Endothelial cell (in vitro differentiated cells): ENCODE measurements around the gene PRKAG2. TPM values are rescaled to one million over a fixed set of nuclear protein-coding genes. Genes with fewer than 3 reads are reported as not detected.
"Not testable (repeated sequence)": the region's sequence is repeated elsewhere in the genome, so short reads cannot be mapped to it uniquely, and the experiment has no call there.

Experiments used
- DNase-seq: peaks from one replicate; pipeline ENCODE4 v3.0.0; 2021; ENCODE audit warnings: low spot score
- H3K27ac Mint-ChIP-seq: one replicate; pipeline ENCODE4 v1.8.0; 2021; ENCODE audit warnings: mixed read lengths, inconsistent platforms; ENCODE audit not compliant: unreplicated experiment
- H3K27me3 Mint-ChIP-seq: one replicate; pipeline ENCODE4 v1.8.0; 2021; ENCODE audit warnings: mild to moderate bottlenecking, moderate library complexity, mixed read lengths, inconsistent platforms; ENCODE audit not compliant: unreplicated experiment
- H3K36me3 Mint-ChIP-seq: one replicate; pipeline ENCODE4 v1.8.0; 2021; ENCODE audit warnings: mild to moderate bottlenecking, low read depth, mixed read lengths, inconsistent platforms; ENCODE audit not compliant: unreplicated experiment
- H3K4me1 Mint-ChIP-seq: one replicate; pipeline ENCODE4 v1.8.0; 2021; ENCODE audit warnings: mild to moderate bottlenecking, mixed read lengths, inconsistent platforms; ENCODE audit not compliant: unreplicated experiment
- H3K4me3 Mint-ChIP-seq: one replicate; pipeline ENCODE4 v1.8.0; 2021; ENCODE audit warnings: mild to moderate bottlenecking, mixed read lengths, inconsistent platforms; ENCODE audit not compliant: unreplicated experiment
- H3K9me3 Mint-ChIP-seq: one replicate; pipeline ENCODE4 v1.8.0; 2021; ENCODE audit warnings: mixed read lengths, inconsistent platforms; ENCODE audit not compliant: unreplicated experiment
- total RNA-seq: library from RNA; stranded (reverse); fragmentation: NEBNext Ultra II Directional; extraction: Animal tissue kit (Norgen Biotek cat#: 25700); gene quantifications from one replicate; pipeline ENCODE4 v1.2.1, GENCODE V29; 2021; ENCODE audit not compliant: unreplicated experiment
- TF ChIP-seq, protein P1 (sequence below): fragments of 200-600 bp; sonication (generic); IDR thresholded peaks from one replicate; pipeline ENCODE4 v1.5.0; 2021; ENCODE audit warnings: antibody characterized with exemption; ENCODE audit not compliant: unreplicated experiment

The PRKAG2 gene
- total RNA-seq, 1 donor from 2014 or later = 16.0 TPM

DNA sequence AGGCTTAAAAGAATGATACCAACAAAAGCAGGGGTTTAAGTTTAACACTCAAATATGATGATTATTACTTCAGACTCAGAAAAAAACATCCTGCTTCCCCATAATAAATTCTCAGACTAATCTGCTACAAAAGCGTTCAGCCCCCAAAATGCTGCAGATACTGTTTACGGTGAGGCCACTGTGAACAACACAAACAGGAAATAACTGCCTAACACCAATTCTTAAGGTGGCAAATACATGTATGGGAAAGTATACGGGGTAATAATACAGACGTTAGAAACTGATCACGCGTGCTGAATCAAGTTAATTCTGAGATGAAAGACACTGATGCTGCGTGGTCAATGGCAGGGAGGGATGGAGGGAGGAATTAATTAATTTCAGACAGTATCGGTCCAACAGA, 295.2 kb downstream of the PRKAG2 start:
- no peaks in the 10 kb centered on the region for H3K27me3 Mint-ChIP-seq
- no peak overlapping the region for H3K27ac Mint-ChIP-seq
- H3K4me3 Mint-ChIP-seq = no peak overlapping the region
- peaks cover 15% of the 10 kb centered on the region for H3K4me1 Mint-ChIP-seq
- peaks cover 5% of the 10 kb centered on the region for H3K36me3 Mint-ChIP-seq
- no peak for DNase-seq
- H3K9me3 Mint-ChIP-seq = no peaks in the 10 kb centered on the region
- TF ChIP-seq, protein P1, sequence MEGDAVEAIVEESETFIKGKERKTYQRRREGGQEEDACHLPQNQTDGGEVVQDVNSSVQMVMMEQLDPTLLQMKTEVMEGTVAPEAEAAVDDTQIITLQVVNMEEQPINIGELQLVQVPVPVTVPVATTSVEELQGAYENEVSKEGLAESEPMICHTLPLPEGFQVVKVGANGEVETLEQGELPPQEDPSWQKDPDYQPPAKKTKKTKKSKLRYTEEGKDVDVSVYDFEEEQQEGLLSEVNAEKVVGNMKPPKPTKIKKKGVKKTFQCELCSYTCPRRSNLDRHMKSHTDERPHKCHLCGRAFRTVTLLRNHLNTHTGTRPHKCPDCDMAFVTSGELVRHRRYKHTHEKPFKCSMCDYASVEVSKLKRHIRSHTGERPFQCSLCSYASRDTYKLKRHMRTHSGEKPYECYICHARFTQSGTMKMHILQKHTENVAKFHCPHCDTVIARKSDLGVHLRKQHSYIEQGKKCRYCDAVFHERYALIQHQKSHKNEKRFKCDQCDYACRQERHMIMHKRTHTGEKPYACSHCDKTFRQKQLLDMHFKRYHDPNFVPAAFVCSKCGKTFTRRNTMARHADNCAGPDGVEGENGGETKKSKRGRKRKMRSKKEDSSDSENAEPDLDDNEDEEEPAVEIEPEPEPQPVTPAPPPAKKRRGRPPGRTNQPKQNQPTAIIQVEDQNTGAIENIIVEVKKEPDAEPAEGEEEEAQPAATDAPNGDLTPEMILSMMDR = no peak

DNA sequence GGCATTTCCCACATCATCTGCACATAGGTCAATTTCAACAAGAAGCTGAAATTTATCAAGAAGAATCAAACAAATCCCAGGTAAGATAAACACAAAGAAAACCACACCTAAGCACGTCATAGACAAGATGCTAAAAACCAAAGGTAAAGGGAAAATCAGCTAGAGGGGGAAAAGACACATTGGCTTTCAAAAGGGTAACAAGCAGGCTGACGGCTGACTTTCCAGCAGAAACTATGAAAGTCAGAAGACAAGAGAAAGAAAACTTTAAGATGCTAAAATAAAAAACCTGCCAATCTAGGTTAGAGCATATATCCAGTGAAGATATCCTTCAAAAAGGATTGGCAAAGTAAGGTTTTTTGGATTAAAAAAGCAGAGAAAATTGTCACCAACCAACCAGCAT, 297.3 kb downstream of the PRKAG2 start:
- Mint-ChIP-seq H3K36me3 (peaks cover 5% of the 10 kb centered on the region), H3K4me1 (no peaks in the 10 kb centered on the region), H3K27ac (no peak overlapping the region), H3K9me3 (no peaks in the 10 kb centered on the region), H3K4me3 (no peak overlapping the region), H3K27me3 (no peaks in the 10 kb centered on the region)
- TF ChIP-seq, protein P1 = no peak
- no peak for DNase-seq

DNA sequence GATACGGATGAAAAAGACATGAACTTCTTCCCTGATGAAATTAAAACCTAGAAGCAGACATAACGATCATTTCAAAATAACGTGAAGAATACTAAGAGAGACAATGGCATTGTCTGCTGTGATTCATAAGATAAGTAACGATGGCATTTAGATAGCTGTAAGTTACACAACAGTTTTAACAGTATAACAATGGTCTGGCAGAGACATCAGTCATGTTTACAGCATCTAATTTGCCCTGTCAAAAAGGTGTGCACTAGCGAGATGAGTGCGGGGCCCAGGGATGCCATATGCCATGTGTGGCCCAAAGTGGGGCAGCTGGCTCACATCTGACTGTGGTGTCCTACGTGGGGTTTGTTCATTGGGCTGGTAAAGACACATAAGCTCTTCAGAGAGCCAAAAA, 301.5 kb downstream of the PRKAG2 start:
- Mint-ChIP-seq H3K27ac (no peak overlapping the region), H3K4me1 (no peaks in the 10 kb centered on the region), H3K36me3 (peaks cover 5% of the 10 kb centered on the region), H3K9me3 (no peaks in the 10 kb centered on the region), H3K4me3 (no peak overlapping the region), H3K27me3 (no peaks in the 10 kb centered on the region)
- TF ChIP-seq, protein P1 = no peak
- DNase-seq = no peak

DNA sequence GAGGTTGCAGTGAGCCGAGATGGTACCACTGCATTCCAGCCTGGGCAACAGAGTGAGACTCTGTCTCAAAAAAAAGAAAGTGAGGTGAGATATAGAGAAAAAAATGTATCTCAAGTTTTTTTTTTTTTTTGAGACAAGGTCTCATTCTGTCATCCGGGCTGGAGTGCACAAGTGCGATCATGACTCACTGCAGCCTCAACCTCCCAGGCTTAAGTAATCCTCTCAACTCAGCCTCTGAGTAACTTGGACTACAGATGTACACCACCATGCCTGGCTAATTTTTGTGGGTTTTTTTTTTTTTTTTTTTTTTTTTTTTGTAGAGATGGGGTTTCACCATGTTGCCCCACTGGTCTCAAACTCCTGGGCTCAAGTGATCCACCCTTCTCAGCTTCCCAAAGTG, 303.9 kb downstream of the PRKAG2 start:
- H3K27ac Mint-ChIP-seq, H3K4me1 Mint-ChIP-seq, H3K27me3 Mint-ChIP-seq, H3K4me3 Mint-ChIP-seq, H3K36me3 Mint-ChIP-seq, DNase-seq, H3K9me3 Mint-ChIP-seq: not testable (repeated sequence)

DNA sequence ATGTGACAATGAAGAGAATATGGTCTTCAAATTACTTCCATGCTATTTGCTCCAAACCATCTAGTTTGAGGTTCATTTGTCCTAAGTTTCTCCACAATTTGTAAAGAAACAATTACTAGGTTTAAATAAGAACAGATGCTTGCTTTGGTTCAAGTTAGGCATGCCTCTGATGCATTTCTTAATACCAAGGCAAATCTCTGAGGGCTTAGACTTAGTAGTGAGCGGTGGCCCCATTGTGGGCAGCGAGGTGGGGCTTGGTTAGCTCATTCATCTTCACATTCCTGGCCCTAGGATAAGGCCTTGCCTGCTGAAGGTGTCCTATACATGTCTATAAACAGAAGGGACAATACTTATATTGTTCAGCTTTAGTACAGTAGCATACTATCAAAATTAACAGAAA, 304.8 kb downstream of the PRKAG2 start:
- Mint-ChIP-seq H3K27ac (no peak overlapping the region), H3K9me3 (no peaks in the 10 kb centered on the region), H3K27me3 (no peaks in the 10 kb centered on the region), H3K4me3 (no peak overlapping the region), H3K36me3 (no peaks in the 10 kb centered on the region), H3K4me1 (no peaks in the 10 kb centered on the region)
- TF ChIP-seq, protein P1 = no peak
- DNase-seq = no peak

DNA sequence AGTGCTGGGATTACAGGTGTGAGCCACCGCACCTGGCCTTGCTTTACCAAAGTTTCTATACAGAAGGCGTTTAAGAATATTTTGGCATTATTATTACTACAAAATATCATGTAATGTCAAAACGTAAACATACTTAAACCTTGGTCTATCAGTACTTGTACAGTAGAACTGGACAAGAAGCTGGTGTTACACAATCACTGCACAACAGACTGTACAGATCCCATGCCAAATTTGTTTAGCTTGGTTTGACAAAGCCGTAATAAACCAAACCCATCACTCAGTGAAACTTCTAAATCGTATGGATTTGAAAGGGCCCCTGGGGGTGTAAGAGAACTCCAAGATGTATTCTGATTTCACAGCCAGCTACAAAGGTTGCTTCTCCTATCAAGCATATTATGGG, 305.4 kb downstream of the PRKAG2 start:
- Mint-ChIP-seq H3K27me3 (no peaks in the 10 kb centered on the region), H3K4me3 (no peak overlapping the region), H3K4me1 (no peaks in the 10 kb centered on the region), H3K9me3 (no peaks in the 10 kb centered on the region), H3K27ac (no peak overlapping the region), H3K36me3 (no peaks in the 10 kb centered on the region)
- no peak for DNase-seq
- TF ChIP-seq, protein P1 = no peak
